Kidney capillary endothelial cell (primary cell): ENCODE results near the gene OSGEP.

ENCODE experiments used
- DNase-seq: peaks from one replicate; pipeline ENCODE4 v3.0.0-alpha.2; 2018; ENCODE audit warnings: low spot score

The OSGEP gene

GRCh38 chr14:20397511-20397910 lies 57.1 kb downstream of the OSGEP start:
- no peak for DNase-seq
